ENCODE data around the gene CNR2. TPM values are rescaled to one million over a fixed set of nuclear protein-coding genes. Genes with fewer than 3 reads are reported as not detected.

The CNR2 gene
- total and polyA plus RNA-seq, 2 of the 4 experiments (the other 2 are of a cell fraction): not detected

DNA sequence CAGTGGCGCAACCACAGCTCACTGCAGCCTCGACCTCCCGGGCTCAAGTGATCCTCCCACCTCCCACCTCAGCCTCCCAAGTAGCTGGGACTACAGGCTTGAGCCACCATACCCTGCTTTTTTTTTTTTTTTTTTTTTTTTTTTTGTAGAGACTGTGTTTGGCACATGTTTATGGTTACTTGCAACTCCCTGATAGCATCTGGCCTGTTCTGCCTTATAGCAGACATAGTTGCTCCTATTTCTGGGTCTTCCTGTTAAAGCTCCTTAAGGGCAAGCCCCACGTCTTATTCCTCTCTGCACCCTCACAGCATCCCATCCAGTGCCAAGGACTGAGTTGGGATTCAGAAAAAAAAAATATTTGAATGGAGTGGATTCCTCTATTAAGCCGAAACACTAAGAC is 17.1 kb upstream of the CNR2 start:
- intact Hi-C loops (cut with micrococcal nuclease): no loop called here
- H3K4me1 ChIP-seq (ENCODE audit: control insufficient read depth, insufficient read depth, low read length): no peaks in the 10 kb centered on the region
- in situ Hi-C loops (cut with MboI; ENCODE audit: low sequenced_read_pairs): no loop called here
- H2AK9ac ChIP-seq (replicated peaks; ENCODE audit: low read depth, low read length, poor library complexity): no peak overlapping the region
- no TSS peak for BruUV-seq (replicated peaks)
- no peak overlapping the region; the same call in 1 of the 2 replicates for H3K18ac ChIP-seq (ENCODE audit: low read depth, low read length)
- H4K91ac ChIP-seq (ENCODE audit: insufficient read depth, low read depth, low read length): no peak overlapping the region
- H3K27me3 ChIP-seq (ENCODE audit: control insufficient read depth, insufficient read depth, low read length): peaks cover 16% of the 10 kb centered on the region
- no peak overlapping the region for H3K23ac ChIP-seq (ENCODE audit: low read depth, low read length)
- WGBS, 2 experiments (ENCODE audit: extremely low coverage in 2 of 2, insufficient read length in 1 of 2): no CpG with 5 or more reads among the region's 5 CpGs
- no peak overlapping the region for H3K4me2 ChIP-seq (ENCODE audit: low read depth, low read length)
- no peak overlapping the region for H2AK5ac ChIP-seq (ENCODE audit: low read depth, low read length)
- H3K9ac ChIP-seq (ENCODE audit: low read depth, low read length): no peak overlapping the region
- no peak overlapping the region for H2AFZ ChIP-seq (replicated peaks; ENCODE audit: low read length, poor library complexity)
- CTCF ChIA-PET: no interaction called here
- no peak overlapping the region for H2BK120ac ChIP-seq (ENCODE audit: low read depth, low read length)
- no peak overlapping the region for H3K4ac ChIP-seq (ENCODE audit: low read depth, low read length)
- H4K5ac ChIP-seq (ENCODE audit: low read depth, low read length): no peak overlapping the region
- H3K79me1 ChIP-seq (ENCODE audit: low read depth in 1 of 2, low read length in 2 of 2): no peaks in the 10 kb centered on the region
- ATAC-seq (ENCODE audit: low read depth): no peak
- TF ChIP-seq RCOR1 (IDR thresholded peaks at IDR 0.05; ENCODE audit: insufficient replicate concordance, low read length): no peak
- no peak for TF ChIP-seq NFE2L2 (IDR thresholded peaks at IDR 0.05; ENCODE audit: low read depth, low read length)
- no peak for TF ChIP-seq SMC3 (IDR thresholded peaks at IDR 0.05; ENCODE audit: low read depth, low read length)
- no peaks in the 10 kb centered on the region for H3K36me3 ChIP-seq (ENCODE audit: control insufficient read depth, insufficient read depth, low read length)
- H3K56ac ChIP-seq (ENCODE audit: extremely low read depth, insufficient read depth, low read length): no peak overlapping the region
- H2BK5ac ChIP-seq (ENCODE audit: low read depth, low read length, poor library complexity, severe bottlenecking): no peak overlapping the region
- POLR2A ChIA-PET (ENCODE audit: unreplicated experiment): no interaction called here
- H4K8ac ChIP-seq (ENCODE audit: low read depth in 2 of 2, low read length in 2 of 2): no peak overlapping the region
- no peaks in the 10 kb centered on the region for H3K9me1 ChIP-seq (ENCODE audit: insufficient read depth, low read length)
- no peak overlapping the region for H2BK15ac ChIP-seq (ENCODE audit: low read depth, low read length)
- no peak overlapping the region for H2BK20ac ChIP-seq (ENCODE audit: low read depth, low read length)
- no peak for DNase-seq
- no peak overlapping the region for H3K27ac ChIP-seq (ENCODE audit: insufficient read depth, low read length)
- no peak overlapping the region for H3K4me3 ChIP-seq (ENCODE audit: insufficient read depth, low read depth, low read length)
- no peaks in the 10 kb centered on the region for H3K9me3 ChIP-seq (ENCODE audit: control insufficient read depth, insufficient read depth, low read length)
- dilution Hi-C loops (cut with HindIII; ENCODE audit: low sequenced_read_pairs, unreplicated experiment): no loop called here
- no peak overlapping the region for H3K14ac ChIP-seq (replicated peaks; ENCODE audit: low read depth, low read length)
- no peaks in the 10 kb centered on the region for H4K20me1 ChIP-seq (ENCODE audit: insufficient read depth, low read length)
